Measurements from ENCODE around the gene PPP1R36.
A peak's percentile ranks its signal among the peaks of the same experiment; 100 is the strongest.

Gene PPP1R36, protein sequence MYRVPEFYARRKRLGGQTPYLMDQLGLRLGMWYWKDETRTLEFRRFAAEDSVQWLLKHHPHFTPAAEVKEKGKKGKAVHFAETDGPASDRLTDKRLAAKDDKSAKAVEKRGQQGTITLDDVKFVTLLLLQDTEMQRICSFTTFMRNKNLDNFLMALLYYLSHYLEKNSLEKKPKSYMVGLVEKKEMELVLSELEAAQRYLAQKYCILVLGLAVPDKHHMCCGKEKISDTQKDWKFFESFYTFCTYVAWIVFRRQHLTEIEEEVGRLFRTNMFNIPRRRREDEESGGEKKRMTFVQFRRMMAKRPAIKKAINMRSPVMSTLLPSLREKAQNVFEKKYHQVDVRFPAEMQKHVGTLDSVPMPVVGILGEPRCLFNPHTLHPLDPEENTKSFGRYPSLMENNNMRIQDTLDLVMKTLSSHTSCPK

GRCh38 chr14:64549791-64550620 lies at the start of gene PPP1R36:
TSS of gene PPP1R36 (plus strand) at chr14:64549961. CDS start at chr14:64549998, 37 bp downstream.
- peak within 1 kb of the TSS; percentile 33 for H3K4me3 ChIP-seq (ENCODE audit: low read depth, low read length)
- in situ Hi-C loops (cut with HindIII; ENCODE audit: low sequenced_read_pairs), result no loop called here
- TF ChIP-seq CTCF (IDR thresholded peaks at IDR 0.05; ENCODE audit: low read depth, low read length, missing control alignments), result no peak
- no peak for DNase-seq (ENCODE audit: low read depth)

GRCh38 chr14:64500088-64500487 lies 49.7 kb upstream of the PPP1R36 start:
- H3K4me3 ChIP-seq (ENCODE audit: low read depth, low read length), result no peak overlapping the region
- in situ Hi-C loops (cut with HindIII; ENCODE audit: low sequenced_read_pairs), result no loop called here
- TF ChIP-seq CTCF (IDR thresholded peaks at IDR 0.05; ENCODE audit: low read depth, low read length, missing control alignments), result no peak
- DNase-seq (ENCODE audit: low read depth), result no peak

DNA sequence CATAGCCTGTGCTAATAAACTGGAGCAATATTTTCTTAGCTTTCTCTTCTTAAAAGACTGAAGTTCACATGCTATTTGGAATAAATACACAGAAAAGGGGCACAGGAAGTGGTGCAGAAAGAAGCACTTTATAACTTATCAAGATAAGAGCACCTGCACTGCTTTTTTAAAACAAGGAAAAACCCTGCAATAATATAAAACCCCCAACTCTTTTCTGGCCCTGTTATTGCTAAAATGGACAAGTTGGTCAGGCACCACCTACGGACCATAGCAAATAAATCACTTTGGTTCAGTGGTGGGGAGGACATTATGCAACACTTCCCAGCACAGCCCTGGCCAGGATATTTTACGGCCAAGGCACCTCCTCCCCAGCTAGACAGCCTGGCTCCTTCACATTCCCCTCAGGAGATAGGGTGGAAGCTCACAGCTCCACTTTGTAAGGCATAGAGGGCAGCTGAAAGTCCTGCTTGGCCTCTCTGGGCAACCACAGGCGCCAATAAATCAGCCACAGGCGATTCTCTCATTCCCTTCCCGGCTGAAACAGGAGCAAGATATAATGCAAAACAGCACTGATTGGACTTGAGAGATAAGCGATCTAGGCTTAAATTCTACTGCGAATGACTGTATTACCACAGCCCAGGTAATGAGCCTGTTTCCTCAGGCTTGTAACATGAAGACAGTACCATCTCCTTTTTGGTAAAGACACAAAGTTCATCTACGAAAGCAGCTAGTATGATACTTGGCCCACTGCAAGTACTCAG lies 48.2 kb upstream of the PPP1R36 start:
- H3K4me3 ChIP-seq (ENCODE audit: low read depth, low read length), result peak overlapping the region; percentile 1
- no peak for TF ChIP-seq CTCF (IDR thresholded peaks at IDR 0.05; ENCODE audit: low read depth, low read length, missing control alignments)
- in situ Hi-C loops (cut with HindIII; ENCODE audit: low sequenced_read_pairs), result no loop called here
- no peak for DNase-seq (ENCODE audit: low read depth)

DNA sequence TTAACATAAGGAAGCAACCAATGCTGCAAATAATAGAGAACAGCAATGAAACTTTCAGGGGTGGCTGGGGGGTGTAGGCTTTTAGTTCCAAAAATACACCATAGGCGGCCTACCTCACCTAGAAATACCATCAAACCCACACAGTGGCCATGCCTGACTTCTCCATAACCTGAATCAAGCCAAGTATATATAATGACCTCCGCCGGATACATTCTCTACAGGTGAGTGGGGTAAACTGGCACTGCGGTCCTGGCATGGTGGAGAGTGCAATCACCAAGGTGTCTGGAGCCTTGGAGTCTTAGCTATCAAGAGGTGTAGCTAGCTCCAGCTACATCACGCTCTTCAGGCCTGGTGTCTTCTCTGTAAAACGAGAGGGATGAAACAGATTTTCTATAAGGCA lies 47.3 kb upstream of the PPP1R36 start:
- in situ Hi-C loops (cut with HindIII; ENCODE audit: low sequenced_read_pairs), result no loop called here
- peak overlapping the region; percentile 52 for H3K4me3 ChIP-seq (ENCODE audit: low read depth, low read length)
- TF ChIP-seq CTCF (IDR thresholded peaks at IDR 0.05; ENCODE audit: low read depth, low read length, missing control alignments), result no peak
- no peak for DNase-seq (ENCODE audit: low read depth)

- in situ Hi-C loops (cut with HindIII; ENCODE audit: low sequenced_read_pairs), result no loop called here
- peak overlapping the region; percentile 52 for H3K4me3 ChIP-seq (ENCODE audit: low read depth, low read length)
- TF ChIP-seq CTCF (IDR thresholded peaks at IDR 0.05; ENCODE audit: low read depth, low read length, missing control alignments), result no peak
- no peak for DNase-seq (ENCODE audit: low read depth)
Observed at GRCh38 chr14:64502887-64503433, 46.8 kb upstream of the PPP1R36 start.
